Endothelial cell (in vitro differentiated cells): Measurements from ENCODE around the gene ZCCHC24. TPM values are rescaled to one million over a fixed set of nuclear protein-coding genes. Genes with fewer than 3 reads are reported as not detected.

Experiments used
- DNase-seq: peaks from one replicate; pipeline ENCODE4 v3.0.0; 2021; ENCODE audit warnings: low spot score
- H3K27ac Mint-ChIP-seq: one replicate; pipeline ENCODE4 v1.8.0; 2021; ENCODE audit warnings: mixed read lengths, inconsistent platforms; ENCODE audit not compliant: unreplicated experiment
- H3K27me3 Mint-ChIP-seq: one replicate; pipeline ENCODE4 v1.8.0; 2021; ENCODE audit warnings: mild to moderate bottlenecking, moderate library complexity, mixed read lengths, inconsistent platforms; ENCODE audit not compliant: unreplicated experiment
- H3K36me3 Mint-ChIP-seq: one replicate; pipeline ENCODE4 v1.8.0; 2021; ENCODE audit warnings: mild to moderate bottlenecking, low read depth, mixed read lengths, inconsistent platforms; ENCODE audit not compliant: unreplicated experiment
- H3K4me1 Mint-ChIP-seq: one replicate; pipeline ENCODE4 v1.8.0; 2021; ENCODE audit warnings: mild to moderate bottlenecking, mixed read lengths, inconsistent platforms; ENCODE audit not compliant: unreplicated experiment
- H3K4me3 Mint-ChIP-seq: one replicate; pipeline ENCODE4 v1.8.0; 2021; ENCODE audit warnings: mild to moderate bottlenecking, mixed read lengths, inconsistent platforms; ENCODE audit not compliant: unreplicated experiment
- H3K9me3 Mint-ChIP-seq: one replicate; pipeline ENCODE4 v1.8.0; 2021; ENCODE audit warnings: mixed read lengths, inconsistent platforms; ENCODE audit not compliant: unreplicated experiment
- CTCF ChIP-seq: fragments of 200-600 bp; sonication (generic); IDR thresholded peaks from one replicate; pipeline ENCODE4 v1.5.0; 2021; ENCODE audit warnings: antibody characterized with exemption; ENCODE audit not compliant: unreplicated experiment
- total RNA-seq: library from RNA; stranded (reverse); fragmentation: NEBNext Ultra II Directional; extraction: Animal tissue kit (Norgen Biotek cat#: 25700); gene quantifications from one replicate; pipeline ENCODE4 v1.2.1, GENCODE V29; 2021; ENCODE audit not compliant: unreplicated experiment

The ZCCHC24 gene
- total RNA-seq, 1 donor from 2014 or later: 60.0 TPM

- no peaks in the 10 kb centered on the region for H3K9me3 Mint-ChIP-seq
- peaks cover 27% of the 10 kb centered on the region for H3K4me1 Mint-ChIP-seq
- no peaks in the 10 kb centered on the region for H3K36me3 Mint-ChIP-seq
- no peak for DNase-seq
- TF ChIP-seq CTCF: no peak
- peaks cover 5% of the 10 kb centered on the region for H3K27me3 Mint-ChIP-seq
- no peak overlapping the region for H3K27ac Mint-ChIP-seq
- H3K4me3 Mint-ChIP-seq: no peak overlapping the region
Measured at GRCh38 chr10:79468841-79469585, 23.6 kb upstream of the ZCCHC24 start.

- peaks cover 21% of the 10 kb centered on the region for H3K4me1 Mint-ChIP-seq
- no peaks in the 10 kb centered on the region for H3K9me3 Mint-ChIP-seq
- peaks cover 5% of the 10 kb centered on the region for H3K27me3 Mint-ChIP-seq
- no peak for DNase-seq
- H3K27ac Mint-ChIP-seq: no peak overlapping the region
- no peak overlapping the region for H3K4me3 Mint-ChIP-seq
- no peak for TF ChIP-seq CTCF
- no peaks in the 10 kb centered on the region for H3K36me3 Mint-ChIP-seq
Measured at GRCh38 chr10:79468015-79468560, 22.7 kb upstream of the ZCCHC24 start.

GRCh38 chr10:79465341-79465740 is 19.9 kb upstream of the ZCCHC24 start:
- Mint-ChIP-seq H3K36me3 (no peaks in the 10 kb centered on the region), H3K9me3 (no peaks in the 10 kb centered on the region), H3K27ac (no peak overlapping the region), H3K4me1 (peaks cover 5% of the 10 kb centered on the region), H3K4me3 (no peak overlapping the region), H3K27me3 (peaks cover 3% of the 10 kb centered on the region)
- TF ChIP-seq CTCF: no peak
- DNase-seq: no peak

GRCh38 chr10:79463578-79464496 is 18.4 kb upstream of the ZCCHC24 start:
- Mint-ChIP-seq H3K4me3 (no peak overlapping the region), H3K36me3 (no peaks in the 10 kb centered on the region), H3K27ac (no peak overlapping the region), H3K4me1 (peaks cover 5% of the 10 kb centered on the region), H3K27me3 (peaks cover 2% of the 10 kb centered on the region), H3K9me3 (no peaks in the 10 kb centered on the region)
- DNase-seq: no peak
- no peak for TF ChIP-seq CTCF
